Memory B cell (primary cell): Measurements from ENCODE around the gene PRPS2.

Experiments used
- ATAC-seq: fragments of 150-1000 bp; cut with Tn5 transposase; 2 replicates; pipeline ENCODE4 v1.10.0; 2021; ENCODE audit warnings: low read depth, mild to moderate bottlenecking, moderate library complexity
- DNase-seq, 2 donors: peaks; one replicate each; pipeline ENCODE4 v3.0.0; 2022; ENCODE audit warnings: low spot score in 2 of 2
- H3K27ac Mint-ChIP-seq: one replicate; pipeline ENCODE4 v1.8.0; 2022; ENCODE audit warnings: mild to moderate bottlenecking, moderate library complexity, mixed read lengths
- H3K27me3 Mint-ChIP-seq: one replicate; pipeline ENCODE4 v1.8.0; 2022; ENCODE audit warnings: mixed read lengths
- H3K36me3 Mint-ChIP-seq: one replicate; pipeline ENCODE4 v1.8.0; 2022; ENCODE audit warnings: mild to moderate bottlenecking, mixed read lengths
- H3K4me1 Mint-ChIP-seq: one replicate; pipeline ENCODE4 v1.8.0; 2022; ENCODE audit warnings: mixed read lengths
- H3K4me3 Mint-ChIP-seq: one replicate; pipeline ENCODE4 v1.8.0; 2022; ENCODE audit warnings: mild to moderate bottlenecking, moderate library complexity, mixed read lengths
- H3K9me3 Mint-ChIP-seq: one replicate; pipeline ENCODE4 v1.8.0; 2022; ENCODE audit warnings: mixed read lengths

The PRPS2 gene

DNA sequence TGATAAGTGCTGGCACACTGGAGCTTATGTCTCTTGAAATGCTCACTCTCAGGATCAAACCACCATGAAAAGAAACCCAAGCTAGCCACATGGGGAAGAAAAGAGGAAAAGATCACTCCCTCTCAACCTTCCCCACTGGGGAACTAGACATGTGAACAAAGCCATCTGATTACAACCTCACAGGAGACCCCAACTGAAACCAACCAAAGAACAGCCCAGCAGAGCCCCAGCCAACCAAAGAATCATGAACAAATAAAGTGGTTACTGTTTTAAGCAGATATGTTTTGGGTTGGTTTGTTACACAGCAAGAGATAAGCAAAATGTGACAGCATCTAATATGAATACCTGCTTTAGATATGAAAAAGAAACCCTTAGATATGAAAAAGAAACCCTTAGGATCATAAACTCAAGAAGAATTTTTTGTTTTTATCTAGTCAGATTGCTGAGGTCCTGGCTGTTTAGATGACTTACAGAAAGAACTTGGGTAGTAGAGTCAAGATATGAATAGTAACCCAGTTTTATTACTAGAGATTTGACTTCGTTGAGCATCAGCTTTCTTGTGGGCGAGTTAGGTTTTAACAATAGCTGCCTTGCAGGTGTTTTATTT lies 52.0 kb downstream of the PRPS2 start:
- no peaks in the 10 kb centered on the region for H3K36me3 Mint-ChIP-seq
- DNase-seq (no peak), ATAC-seq (no peak)
- peaks cover 8% of the 10 kb centered on the region for H3K4me1 Mint-ChIP-seq
- H3K4me3 Mint-ChIP-seq: peak overlapping the region; percentile 27
- H3K27ac Mint-ChIP-seq: peak overlapping the region; percentile 86
- no peaks in the 10 kb centered on the region for H3K27me3 Mint-ChIP-seq
- peaks cover 1% of the 10 kb centered on the region for H3K9me3 Mint-ChIP-seq

DNA sequence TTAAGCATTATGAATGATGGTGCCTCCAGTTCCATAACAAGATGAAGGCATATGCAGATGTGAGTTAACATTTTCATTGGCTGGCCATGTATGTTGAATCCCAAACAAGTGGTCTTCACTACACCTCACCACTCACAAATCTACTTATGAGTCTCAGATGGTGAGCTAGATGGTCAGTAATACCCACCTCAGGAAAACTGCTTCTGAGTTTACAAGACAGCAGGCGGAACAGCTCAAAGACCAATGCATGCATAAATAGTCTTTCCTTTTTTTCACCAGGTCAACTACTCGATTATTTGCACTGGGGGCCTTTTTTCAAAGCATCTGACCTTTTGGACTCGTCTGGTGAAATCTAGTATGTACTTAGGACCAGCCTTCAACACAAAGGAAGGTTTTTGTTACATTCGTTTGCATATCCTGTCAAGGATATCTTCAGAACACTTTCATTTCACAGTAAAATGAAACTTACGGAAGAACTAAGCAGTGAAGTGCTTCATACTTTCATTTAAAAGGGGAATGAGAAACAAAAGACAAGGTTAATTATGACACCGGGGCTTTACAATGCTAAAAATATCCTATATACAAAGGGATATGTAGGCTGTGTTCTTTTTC lies 52.6 kb downstream of the PRPS2 start:
- peak; percentile 83 for ATAC-seq
- no peaks in the 10 kb centered on the region for H3K36me3 Mint-ChIP-seq
- H3K4me3 Mint-ChIP-seq: peak overlapping the region; percentile 71
- peak overlapping the region; percentile 86 for H3K27ac Mint-ChIP-seq
- H3K4me1 Mint-ChIP-seq: peaks cover 8% of the 10 kb centered on the region
- DNase-seq: no peak
- H3K9me3 Mint-ChIP-seq: peaks cover 1% of the 10 kb centered on the region
- no peaks in the 10 kb centered on the region for H3K27me3 Mint-ChIP-seq

DNA sequence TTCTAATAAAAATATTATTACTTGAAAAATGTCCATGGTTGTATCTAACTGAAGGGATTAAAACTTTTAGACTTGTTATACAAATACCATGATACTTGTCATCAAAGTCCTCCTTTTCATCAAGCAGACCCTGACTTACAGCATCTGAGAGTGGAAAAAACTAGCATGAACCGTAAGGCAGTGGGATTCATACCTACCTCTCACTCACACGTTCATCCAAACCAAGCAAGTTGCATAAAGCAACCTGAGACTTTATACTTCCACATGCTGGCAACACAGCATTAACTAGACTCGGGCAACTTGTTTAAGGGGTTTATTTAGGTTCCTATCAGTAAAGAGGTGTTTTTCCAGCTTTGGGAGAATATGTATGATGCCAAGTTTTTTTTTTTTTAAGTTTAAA lies 53.1 kb downstream of the PRPS2 start:
- Mint-ChIP-seq H3K9me3 (peaks cover 1% of the 10 kb centered on the region), H3K36me3 (no peaks in the 10 kb centered on the region), H3K27me3 (no peaks in the 10 kb centered on the region), H3K27ac (peak overlapping the region; percentile 86), H3K4me3 (peak overlapping the region; percentile 71), H3K4me1 (peaks cover 8% of the 10 kb centered on the region)
- no peak for DNase-seq
- ATAC-seq: peak; percentile 31

DNA sequence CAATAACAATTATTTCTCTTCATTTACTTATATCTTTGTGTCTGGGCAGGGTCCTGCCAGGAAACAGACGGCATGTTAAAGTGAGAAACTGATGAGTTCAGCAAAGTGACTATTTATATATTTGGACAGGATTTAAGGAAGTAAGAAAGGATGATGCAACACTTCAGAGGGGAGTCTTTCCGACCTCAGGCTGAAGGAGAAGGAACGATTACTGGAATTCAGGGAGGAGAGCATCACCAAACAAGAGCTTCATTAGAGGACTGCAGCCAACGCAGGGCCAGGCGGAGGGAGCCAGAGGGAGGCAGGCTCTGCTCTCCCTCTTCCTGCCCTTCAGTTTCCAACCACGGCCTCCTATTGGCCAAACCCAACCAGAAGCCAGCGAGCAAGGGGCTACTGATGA lies 74.1 kb downstream of the PRPS2 start:
- Mint-ChIP-seq H3K36me3 (peaks cover 6% of the 10 kb centered on the region), H3K27ac (no peak overlapping the region), H3K4me1 (peaks cover 8% of the 10 kb centered on the region), H3K9me3 (no peaks in the 10 kb centered on the region), H3K27me3 (no peaks in the 10 kb centered on the region), H3K4me3 (no peak overlapping the region)
- ATAC-seq: no peak
- DNase-seq: no peak

DNA sequence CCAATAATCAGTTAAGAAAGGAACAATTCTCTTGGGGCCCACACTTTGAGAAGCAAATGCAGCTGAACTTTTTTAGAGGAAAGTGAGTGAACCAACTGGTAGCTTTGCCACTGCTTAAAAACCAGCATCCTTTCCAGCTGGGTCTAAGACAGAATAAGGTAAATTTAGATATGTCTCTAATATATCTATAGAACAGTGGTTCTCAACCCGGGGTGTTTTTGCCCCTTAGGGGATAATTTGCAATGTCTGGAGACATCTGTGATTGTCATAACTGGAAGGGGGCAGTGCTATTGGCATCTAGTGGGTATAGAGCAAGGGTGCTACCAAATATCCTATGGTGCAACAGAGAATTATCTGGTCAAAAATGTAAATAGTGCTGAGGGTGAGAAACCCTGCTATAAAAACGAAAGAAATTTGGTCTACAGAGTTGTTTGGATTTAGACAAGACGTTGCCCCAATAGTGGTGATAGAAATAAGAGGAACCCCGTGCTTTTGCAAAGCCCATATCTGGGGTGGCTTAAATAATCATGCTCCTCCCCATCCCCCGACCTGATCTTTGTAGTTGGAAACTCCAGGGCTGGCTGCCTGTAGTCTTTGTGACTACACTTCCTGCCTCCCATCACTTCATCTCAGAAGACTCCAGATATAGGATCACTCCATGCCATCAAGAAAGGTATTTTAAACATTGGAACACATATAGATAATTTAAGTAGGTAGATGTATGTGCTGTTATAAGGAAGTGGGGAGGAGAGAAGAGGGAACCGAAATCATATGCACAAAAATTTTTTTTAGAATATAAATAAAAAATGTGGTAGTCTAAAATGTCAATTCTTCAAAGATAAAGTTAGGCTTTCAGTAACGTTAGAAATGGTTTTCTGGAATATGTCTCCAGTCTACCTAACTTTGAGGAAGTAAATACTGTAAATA lies 75.5 kb downstream of the PRPS2 start, which contains the start of gene TLR7:
Gene TLR7, plus strand, starts transcription at position 622 of the 927 bp plus-strand sequence. CDS start 507 bp downstream, outside the sequence.
- Mint-ChIP-seq H3K9me3 (no peaks in the 10 kb centered on the region), H3K4me3 (peak within 1 kb of the TSS; percentile 99), H3K4me1 (peaks cover 10% of the 10 kb centered on the region), H3K36me3 (peaks cover 6% of the 10 kb centered on the region), H3K27me3 (no peaks in the 10 kb centered on the region), H3K27ac (peak within 1 kb of the TSS; percentile 95)
- DNase-seq: no peak
- peak; percentile 72 for ATAC-seq

DNA sequence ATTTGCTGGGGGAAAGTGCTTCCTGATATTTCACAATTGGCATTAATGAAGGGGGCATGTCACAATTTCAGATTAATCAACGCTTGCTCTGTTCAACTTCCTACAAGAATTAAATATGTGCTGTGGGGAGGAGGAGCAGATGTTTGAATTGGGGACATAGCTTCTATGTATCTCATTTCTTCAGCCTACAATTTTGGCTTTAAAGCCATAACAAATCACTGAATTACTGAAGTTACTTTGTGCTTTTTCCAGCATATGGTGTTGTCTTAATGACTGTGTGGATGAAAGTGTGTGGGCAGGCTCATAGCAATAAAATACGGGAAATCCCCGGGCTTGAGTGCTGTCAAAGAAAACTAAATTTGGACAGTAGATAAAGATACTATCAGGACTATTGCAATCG lies 76.5 kb downstream of the PRPS2 start:
- peak overlapping the region; percentile 95 for H3K27ac Mint-ChIP-seq

DNA sequence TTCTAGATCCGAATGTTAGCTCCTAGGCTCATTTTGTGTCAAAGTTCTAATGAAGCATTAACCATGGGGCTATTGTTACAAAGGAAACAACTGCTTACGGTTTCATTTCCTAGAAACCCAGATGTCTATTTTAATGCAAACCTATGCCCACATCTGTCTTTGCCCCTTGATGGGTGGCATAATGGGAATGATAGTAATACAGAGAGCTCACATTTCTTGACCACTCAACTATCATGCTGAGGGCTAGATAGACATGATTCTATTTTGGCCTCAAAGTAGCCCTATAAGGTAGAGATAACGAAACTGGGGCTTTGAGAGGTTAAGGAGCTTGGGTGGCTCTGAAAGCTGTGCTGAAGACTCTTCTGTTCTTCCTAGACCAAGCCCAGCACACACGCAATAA lies 77.5 kb downstream of the PRPS2 start:
- Mint-ChIP-seq H3K9me3 (no peaks in the 10 kb centered on the region), H3K4me1 (peaks cover 24% of the 10 kb centered on the region), H3K36me3 (peaks cover 15% of the 10 kb centered on the region), H3K27me3 (no peaks in the 10 kb centered on the region), H3K27ac (peak overlapping the region; percentile 95), H3K4me3 (peak overlapping the region; percentile 99)
- ATAC-seq (peak; percentile 36), DNase-seq (no peak)

More for the DNA sequence above, 76.5 kb downstream of the PRPS2 start:
- Mint-ChIP-seq H3K36me3 (peaks cover 10% of the 10 kb centered on the region), H3K9me3 (no peaks in the 10 kb centered on the region), H3K4me1 (peaks cover 19% of the 10 kb centered on the region), H3K27me3 (no peaks in the 10 kb centered on the region), H3K4me3 (peak overlapping the region; percentile 99)
- no peak for DNase-seq
- peak; percentile 40 for ATAC-seq

DNA sequence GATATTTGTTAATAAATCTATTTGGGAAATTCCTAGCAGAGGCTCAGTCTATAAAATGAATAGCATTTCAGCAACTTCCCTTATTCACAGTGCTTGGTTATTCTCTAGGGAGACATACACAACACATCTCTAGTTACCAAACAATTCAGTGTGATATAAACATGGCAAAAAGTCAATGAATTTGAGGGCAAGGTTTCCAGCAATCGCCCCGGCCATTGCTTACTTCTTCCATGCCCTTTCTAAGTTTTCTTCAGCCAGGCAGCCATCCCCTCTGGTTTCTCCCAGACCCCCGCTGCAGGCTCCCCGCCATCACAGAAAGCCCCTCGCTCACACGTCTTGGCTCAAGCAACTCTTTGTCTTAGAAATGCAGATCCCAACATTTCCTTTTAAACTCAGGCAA lies 80.0 kb downstream of the PRPS2 start:
- peaks cover 15% of the 10 kb centered on the region for H3K36me3 Mint-ChIP-seq
- H3K27ac Mint-ChIP-seq: peak overlapping the region; percentile 93
- DNase-seq: no peak
- no peaks in the 10 kb centered on the region for H3K27me3 Mint-ChIP-seq
- peak; percentile 62 for ATAC-seq
- H3K4me1 Mint-ChIP-seq: peaks cover 28% of the 10 kb centered on the region
- peak overlapping the region; percentile 51 for H3K4me3 Mint-ChIP-seq
- no peaks in the 10 kb centered on the region for H3K9me3 Mint-ChIP-seq

DNA sequence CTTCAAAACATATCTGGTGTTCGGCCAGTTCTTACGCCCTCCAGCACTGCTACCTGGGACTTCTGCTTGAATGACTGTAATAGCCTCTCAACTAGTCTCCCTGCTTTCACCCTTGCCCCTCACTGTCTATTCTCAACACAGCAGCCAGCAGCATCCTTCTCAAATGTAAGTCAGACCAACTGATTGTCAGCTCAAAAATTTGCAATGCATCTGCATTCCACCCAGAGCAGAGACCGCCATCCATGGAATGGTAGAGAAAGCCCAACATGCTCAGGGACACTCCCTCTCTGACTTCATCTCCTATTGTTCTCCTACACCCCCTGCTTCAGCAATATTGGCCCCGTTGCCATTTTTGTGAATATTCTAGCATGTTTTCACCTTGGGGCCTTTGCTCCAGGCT lies 81.5 kb downstream of the PRPS2 start:
- ATAC-seq (no peak), DNase-seq (no peak)
- Mint-ChIP-seq H3K36me3 (peaks cover 15% of the 10 kb centered on the region), H3K27ac (peak overlapping the region; percentile 93), H3K9me3 (no peaks in the 10 kb centered on the region), H3K4me1 (peaks cover 28% of the 10 kb centered on the region), H3K27me3 (no peaks in the 10 kb centered on the region), H3K4me3 (no peak overlapping the region)
